Activated CD4-positive, alpha-beta memory T cell treated with anti-CD3 and anti-CD28 coated beads for 36 hours (primary cell): ENCODE data around the gene GLYATL2. TPM values are rescaled to one million over a fixed set of nuclear protein-coding genes. Genes with fewer than 3 reads are reported as not detected.

Source experiments
- CTCF ChIA-PET: fragments of 350-600 bp; sonication (Branson Sonifier 250); formaldehyde crosslinking; loops from one replicate; lab custom pipeline; 2021; ENCODE audit warnings: antibody characterized with exemption, inconsistent platforms; lab: Charles Lee
- POLR2A ChIA-PET: fragments of 350-600 bp; sonication (Branson Sonifier 250); formaldehyde crosslinking; loops from one replicate; lab custom pipeline; 2021; ENCODE audit warnings: antibody characterized with exemption; lab: Charles Lee
- DNase-seq: peaks from one replicate; pipeline ENCODE4 v3.0.0-alpha.2; 2020
- H3K27ac Mint-ChIP-seq: one replicate; pipeline ENCODE4 v1.8.0; 2021; ENCODE audit warnings: mixed read lengths
- H3K27me3 Mint-ChIP-seq: one replicate; pipeline ENCODE4 v1.8.0; 2021; ENCODE audit warnings: mixed read lengths
- H3K36me3 Mint-ChIP-seq: one replicate; pipeline ENCODE4 v1.8.0; 2021; ENCODE audit warnings: mixed read lengths
- H3K4me1 Mint-ChIP-seq: one replicate; pipeline ENCODE4 v1.8.0; 2021; ENCODE audit warnings: low read depth, mixed read lengths
- H3K4me3 Mint-ChIP-seq: one replicate; pipeline ENCODE4 v1.8.0; 2021; ENCODE audit warnings: mild to moderate bottlenecking, mixed read lengths
- H3K9me3 Mint-ChIP-seq: one replicate; pipeline ENCODE4 v1.8.0; 2021; ENCODE audit warnings: mixed read lengths
- intact Hi-C: fragments of 100-400 bp; cut with micrococcal nuclease; formaldehyde crosslinking; loops from one replicate; pipeline ENCODE4 v1.15.1; 2023
- total RNA-seq, 2 experiments: library from RNA; stranded (reverse); gene quantifications; one replicate each; pipeline ENCODE4 v1.2.3, GENCODE V29; 2021

Gene GLYATL2, protein sequence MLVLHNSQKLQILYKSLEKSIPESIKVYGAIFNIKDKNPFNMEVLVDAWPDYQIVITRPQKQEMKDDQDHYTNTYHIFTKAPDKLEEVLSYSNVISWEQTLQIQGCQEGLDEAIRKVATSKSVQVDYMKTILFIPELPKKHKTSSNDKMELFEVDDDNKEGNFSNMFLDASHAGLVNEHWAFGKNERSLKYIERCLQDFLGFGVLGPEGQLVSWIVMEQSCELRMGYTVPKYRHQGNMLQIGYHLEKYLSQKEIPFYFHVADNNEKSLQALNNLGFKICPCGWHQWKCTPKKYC
- total RNA-seq, result not detected

GRCh38 chr11:58844361-58845005 lies at the start of gene GLYATL2:
GLYATL2 (minus strand) TSS chr11:58844704; CDS start chr11:58839612, 5,092 bp downstream.
- POLR2A ChIA-PET, result no interaction called here

GRCh38 chr11:58893899-58894298 lies 49.4 kb upstream of the GLYATL2 start:
- intact Hi-C loops, result no loop called here
- ChIA-PET CTCF (no interaction called here), POLR2A (no interaction called here)

More at GRCh38 chr11:58844361-58845005, at the start of gene GLYATL2:
- Mint-ChIP-seq H3K27ac (no peak within 1 kb of the TSS), H3K4me1 (no peaks in the 10 kb centered on the region), H3K36me3 (no peaks in the 10 kb centered on the region), H3K9me3 (no peaks in the 10 kb centered on the region), H3K4me3 (no peak within 1 kb of the TSS), H3K27me3 (peaks cover 3% of the 10 kb centered on the region)
- DNase-seq, result no peak
- CTCF ChIA-PET, result interaction anchor here (1.6 kb wide), 1 partner anchor 314 kb away, joined by 3 read pairs; no protein-coding TSS in a partner anchor
- intact Hi-C loops, result no loop called here

DNA sequence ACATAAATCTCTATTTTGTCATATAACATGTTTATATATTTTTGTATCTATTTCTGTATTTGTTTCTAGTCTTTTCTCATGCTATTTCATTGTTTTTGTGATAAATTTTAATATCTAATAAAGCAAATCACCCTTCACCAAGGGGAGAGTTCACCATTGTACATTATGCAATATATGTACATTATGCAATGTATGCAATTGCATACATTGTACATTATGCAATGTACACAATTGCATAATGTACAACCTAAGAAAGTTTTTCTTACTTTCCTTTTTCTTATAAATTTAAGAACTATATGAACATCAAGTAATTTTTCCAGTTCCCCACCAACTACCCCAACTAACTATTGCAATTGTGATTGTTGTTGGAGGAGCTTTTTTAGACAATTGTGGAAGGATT lies 44.1 kb upstream of the GLYATL2 start:
- Mint-ChIP-seq H3K4me3 (no peak overlapping the region), H3K9me3 (no peaks in the 10 kb centered on the region)
- CTCF ChIA-PET, result no interaction called here

More at GRCh38 chr11:58893899-58894298, 49.4 kb upstream of the GLYATL2 start:
- Mint-ChIP-seq H3K27me3 (peaks cover 15% of the 10 kb centered on the region), H3K27ac (no peak overlapping the region), H3K36me3 (no peaks in the 10 kb centered on the region), H3K9me3 (no peaks in the 10 kb centered on the region), H3K4me3 (no peak overlapping the region), H3K4me1 (no peaks in the 10 kb centered on the region)
- DNase-seq, result no peak

GRCh38 chr11:58887452-58887851 lies 42.9 kb upstream of the GLYATL2 start:
- CTCF ChIA-PET, result no interaction called here
- H3K27me3 Mint-ChIP-seq, result peaks cover 13% of the 10 kb centered on the region
- H3K9me3 Mint-ChIP-seq, result no peaks in the 10 kb centered on the region
- no peaks in the 10 kb centered on the region for H3K4me1 Mint-ChIP-seq
- no peak for DNase-seq
- no peaks in the 10 kb centered on the region for H3K36me3 Mint-ChIP-seq
- POLR2A ChIA-PET, result no interaction called here
- intact Hi-C loops, result no loop called here
- no peak overlapping the region for H3K27ac Mint-ChIP-seq
- H3K4me3 Mint-ChIP-seq, result no peak overlapping the region

More for the DNA sequence above, 44.1 kb upstream of the GLYATL2 start:
- peaks cover 16% of the 10 kb centered on the region for H3K27me3 Mint-ChIP-seq
- intact Hi-C loops, result no loop called here
- H3K4me1 Mint-ChIP-seq, result no peaks in the 10 kb centered on the region
- H3K27ac Mint-ChIP-seq, result no peak overlapping the region
- no peak for DNase-seq
- POLR2A ChIA-PET, result no interaction called here
- no peaks in the 10 kb centered on the region for H3K36me3 Mint-ChIP-seq

GRCh38 chr11:58880625-58881024 lies 36.1 kb upstream of the GLYATL2 start:
- no peaks in the 10 kb centered on the region for H3K36me3 Mint-ChIP-seq

DNA sequence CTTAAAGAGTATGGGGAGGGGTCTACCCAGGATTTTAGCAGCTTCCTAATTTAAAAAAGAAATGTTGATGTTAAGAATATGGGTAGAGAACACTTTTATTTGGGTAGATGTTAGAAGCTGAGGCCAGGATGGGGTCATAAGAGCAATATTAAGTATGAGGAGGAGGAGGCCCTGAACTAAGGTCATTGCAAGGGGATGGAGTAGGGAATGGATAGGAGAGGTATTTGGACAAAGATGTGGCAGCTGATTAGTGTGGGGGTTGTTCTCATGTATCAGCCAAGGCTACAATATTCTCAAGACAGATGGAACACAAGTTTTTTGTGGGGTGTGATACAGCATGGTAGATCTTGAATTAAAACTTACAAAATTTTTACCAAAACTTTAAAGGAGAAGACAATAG lies 35.7 kb upstream of the GLYATL2 start:
- Mint-ChIP-seq H3K36me3 (no peaks in the 10 kb centered on the region), H3K4me3 (no peak overlapping the region), H3K4me1 (no peaks in the 10 kb centered on the region), H3K27ac (no peak overlapping the region), H3K27me3 (peaks cover 9% of the 10 kb centered on the region), H3K9me3 (no peaks in the 10 kb centered on the region)
- DNase-seq, result no peak
- POLR2A ChIA-PET, result no interaction called here
- CTCF ChIA-PET, result no interaction called here
- intact Hi-C loops, result no loop called here

More at GRCh38 chr11:58880625-58881024, 36.1 kb upstream of the GLYATL2 start:
- Mint-ChIP-seq H3K27me3 (peaks cover 9% of the 10 kb centered on the region), H3K4me3 (no peak overlapping the region), H3K27ac (no peak overlapping the region), H3K4me1 (no peaks in the 10 kb centered on the region), H3K9me3 (no peaks in the 10 kb centered on the region)
- ChIA-PET POLR2A (no interaction called here), CTCF (no interaction called here)
- DNase-seq, result no peak
- intact Hi-C loops, result no loop called here

GRCh38 chr11:58867556-58867955 lies 23.1 kb upstream of the GLYATL2 start:
- Mint-ChIP-seq H3K9me3 (peaks cover 3% of the 10 kb centered on the region), H3K27me3 (no peaks in the 10 kb centered on the region), H3K36me3 (no peaks in the 10 kb centered on the region), H3K27ac (no peak overlapping the region), H3K4me1 (no peaks in the 10 kb centered on the region), H3K4me3 (no peak overlapping the region)
- DNase-seq, result no peak
- intact Hi-C loops, result no loop called here
- CTCF ChIA-PET, result no interaction called here
- POLR2A ChIA-PET, result no interaction called here

DNA sequence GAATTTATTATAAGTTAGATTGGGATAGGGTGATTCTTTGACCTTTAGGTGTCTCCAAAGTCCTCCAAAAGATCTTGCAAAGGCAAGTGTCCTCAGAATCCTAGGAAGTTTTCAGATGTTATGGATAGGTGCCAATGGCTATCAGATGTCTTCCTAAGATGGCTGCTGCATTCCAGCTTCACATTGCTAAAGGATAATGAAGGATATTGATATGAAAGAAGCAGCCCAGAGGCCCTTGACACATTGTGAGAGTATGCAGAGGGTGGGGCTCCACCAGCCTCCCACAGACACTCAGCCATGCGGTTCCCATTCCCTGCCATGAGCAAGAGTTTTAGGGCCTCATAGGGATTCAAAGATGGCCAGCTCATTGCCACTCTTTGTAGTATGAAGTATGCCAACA lies 22.3 kb upstream of the GLYATL2 start:
- ChIA-PET CTCF (no interaction called here), POLR2A (no interaction called here)
- peaks cover 5% of the 10 kb centered on the region for H3K27me3 Mint-ChIP-seq
- H3K36me3 Mint-ChIP-seq, result no peaks in the 10 kb centered on the region
- no peak for DNase-seq
- peaks cover 9% of the 10 kb centered on the region for H3K9me3 Mint-ChIP-seq
- no peak overlapping the region for H3K4me3 Mint-ChIP-seq
- no peak overlapping the region for H3K27ac Mint-ChIP-seq
- intact Hi-C loops, result no loop called here
- no peaks in the 10 kb centered on the region for H3K4me1 Mint-ChIP-seq

- CTCF ChIA-PET, result no interaction called here
- no peak overlapping the region for H3K27ac Mint-ChIP-seq
- H3K4me1 Mint-ChIP-seq, result no peaks in the 10 kb centered on the region
- intact Hi-C loops, result no loop called here
- H3K4me3 Mint-ChIP-seq, result no peak overlapping the region
- no peak for DNase-seq
- H3K9me3 Mint-ChIP-seq, result peaks cover 13% of the 10 kb centered on the region
- peaks cover 7% of the 10 kb centered on the region for H3K27me3 Mint-ChIP-seq
- H3K36me3 Mint-ChIP-seq, result no peaks in the 10 kb centered on the region
- POLR2A ChIA-PET, result no interaction called here
These were observed 19.8 kb upstream of the GLYATL2 start for GRCh38 chr11:58864335-58864734.

- Mint-ChIP-seq H3K27ac (no peak overlapping the region), H3K27me3 (peaks cover 9% of the 10 kb centered on the region), H3K4me1 (no peaks in the 10 kb centered on the region), H3K4me3 (no peak overlapping the region), H3K36me3 (no peaks in the 10 kb centered on the region), H3K9me3 (peaks cover 13% of the 10 kb centered on the region)
- ChIA-PET CTCF (no interaction called here), POLR2A (no interaction called here)
- no peak for DNase-seq
- intact Hi-C loops, result no loop called here
These were observed 19.2 kb upstream of the GLYATL2 start for GRCh38 chr11:58863697-58864096.

- Mint-ChIP-seq H3K36me3 (no peaks in the 10 kb centered on the region), H3K27ac (no peak overlapping the region), H3K4me1 (no peaks in the 10 kb centered on the region), H3K4me3 (no peak overlapping the region), H3K9me3 (peaks cover 13% of the 10 kb centered on the region), H3K27me3 (peaks cover 9% of the 10 kb centered on the region)
- intact Hi-C loops, result no loop called here
- ChIA-PET CTCF (no interaction called here), POLR2A (no interaction called here)
- DNase-seq, result no peak
These were observed 17.0 kb upstream of the GLYATL2 start for GRCh38 chr11:58861533-58861932.

- POLR2A ChIA-PET, result no interaction called here
- H3K4me1 Mint-ChIP-seq, result no peaks in the 10 kb centered on the region
- H3K9me3 Mint-ChIP-seq, result peaks cover 4% of the 10 kb centered on the region
- H3K4me3 Mint-ChIP-seq, result no peak overlapping the region
- DNase-seq, result no peak
- CTCF ChIA-PET, result no interaction called here
- no peak overlapping the region for H3K27ac Mint-ChIP-seq
- H3K27me3 Mint-ChIP-seq, result peaks cover 4% of the 10 kb centered on the region
- no peaks in the 10 kb centered on the region for H3K36me3 Mint-ChIP-seq
- intact Hi-C loops, result no loop called here
These were observed 12.3 kb upstream of the GLYATL2 start for GRCh38 chr11:58856806-58857205.

GRCh38 chr11:58845386-58845785 lies 882 bp upstream of the GLYATL2 start:
- intact Hi-C loops, result no loop called here
- ChIA-PET POLR2A (no interaction called here), CTCF (interaction anchor here (1.6 kb wide), 1 partner anchor 313 kb away, joined by 3 read pairs; no protein-coding TSS in a partner anchor)
- DNase-seq, result no peak
- Mint-ChIP-seq H3K4me1 (no peaks in the 10 kb centered on the region), H3K36me3 (no peaks in the 10 kb centered on the region), H3K27ac (no peak overlapping the region), H3K27me3 (peaks cover 3% of the 10 kb centered on the region), H3K9me3 (no peaks in the 10 kb centered on the region), H3K4me3 (no peak overlapping the region)
